NCI-H526 (cell line): Measurements from ENCODE around the gene HS6ST3.

Source experiments
- DNase-seq, 2 experiments: peaks; one replicate each; lab custom pipeline; 2025; lab: John Stamatoyannopoulos, UW

Gene HS6ST3

DNA sequence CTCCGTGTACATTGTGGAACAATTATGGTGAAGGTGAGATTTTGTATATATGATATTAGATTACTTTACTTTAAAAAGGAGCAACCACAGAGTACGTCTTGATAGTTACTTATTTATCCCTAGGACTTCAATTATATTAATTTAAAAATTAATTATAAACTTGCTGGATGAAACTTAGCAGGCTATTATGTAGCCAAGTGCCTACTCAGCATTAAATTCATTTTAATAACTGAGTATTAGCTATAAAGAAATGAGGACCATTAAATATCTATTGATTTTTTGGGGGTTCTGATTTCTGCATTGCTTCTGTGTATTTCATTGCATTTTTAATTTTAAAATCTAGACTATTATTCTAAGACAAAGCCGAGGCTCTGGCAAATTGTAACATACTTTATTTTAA is 109.4 kb downstream of the HS6ST3 start:
- DNase-seq, result no peak

DNA sequence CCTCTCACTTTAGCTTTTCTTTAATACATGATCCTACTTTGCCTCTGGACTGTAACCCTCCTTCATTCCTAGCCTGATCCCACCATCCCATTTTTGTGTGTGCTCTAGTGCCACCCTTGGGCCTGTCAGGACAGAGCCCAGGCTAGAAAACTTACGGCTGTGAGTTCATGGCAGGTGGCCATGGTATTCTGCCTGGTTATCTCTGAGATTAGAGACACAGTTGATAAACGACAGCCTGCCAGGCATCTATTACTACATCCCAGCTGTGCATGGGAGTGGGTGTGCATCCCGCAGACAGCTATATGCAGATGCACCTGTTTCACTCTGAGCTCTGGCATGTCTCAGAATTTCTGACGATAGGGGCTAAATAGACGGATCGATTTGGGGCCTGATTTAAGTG is 110.9 kb downstream of the HS6ST3 start:
- DNase-seq, result peak in 1 of 2 experiments; percentile 19

DNA sequence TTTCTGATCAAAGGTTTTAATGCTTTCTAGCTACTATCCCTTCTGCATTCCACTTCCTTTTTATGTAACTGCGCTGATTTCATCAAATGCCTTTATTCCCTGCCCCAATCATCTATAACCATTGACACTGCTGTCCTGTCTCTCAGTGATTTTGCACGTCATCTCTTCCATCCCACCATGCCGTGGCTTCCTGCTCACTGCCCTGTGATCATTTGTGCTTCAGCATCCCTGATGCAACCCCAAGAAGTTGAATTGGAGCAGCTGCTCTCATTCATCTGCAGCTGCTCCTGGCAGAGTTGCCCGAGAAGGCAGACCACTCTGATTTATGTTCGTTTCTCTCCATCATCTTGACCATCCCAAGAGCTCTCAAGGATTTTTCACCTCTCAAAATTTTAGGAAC is 112.4 kb downstream of the HS6ST3 start:
- DNase-seq, result no peak

DNA sequence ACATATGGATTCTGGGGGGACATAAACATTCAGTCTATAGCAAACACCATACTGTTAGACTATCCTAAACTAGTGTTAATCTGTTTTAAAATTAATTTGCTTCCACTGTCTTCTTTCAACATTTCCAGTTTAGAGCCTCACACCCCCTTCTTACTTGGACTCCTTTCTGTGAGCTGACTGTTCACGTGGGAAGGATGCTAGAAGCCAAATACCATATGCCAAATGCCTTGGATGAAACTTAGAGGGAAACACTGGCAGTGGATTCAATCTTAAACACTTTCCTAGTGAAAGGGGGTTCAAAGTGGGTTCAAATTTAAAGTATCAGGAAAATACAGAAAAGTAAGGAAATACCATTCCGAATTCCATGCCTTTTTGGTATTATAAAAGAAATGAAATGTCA is 113.6 kb downstream of the HS6ST3 start:
- no peak for DNase-seq

DNA sequence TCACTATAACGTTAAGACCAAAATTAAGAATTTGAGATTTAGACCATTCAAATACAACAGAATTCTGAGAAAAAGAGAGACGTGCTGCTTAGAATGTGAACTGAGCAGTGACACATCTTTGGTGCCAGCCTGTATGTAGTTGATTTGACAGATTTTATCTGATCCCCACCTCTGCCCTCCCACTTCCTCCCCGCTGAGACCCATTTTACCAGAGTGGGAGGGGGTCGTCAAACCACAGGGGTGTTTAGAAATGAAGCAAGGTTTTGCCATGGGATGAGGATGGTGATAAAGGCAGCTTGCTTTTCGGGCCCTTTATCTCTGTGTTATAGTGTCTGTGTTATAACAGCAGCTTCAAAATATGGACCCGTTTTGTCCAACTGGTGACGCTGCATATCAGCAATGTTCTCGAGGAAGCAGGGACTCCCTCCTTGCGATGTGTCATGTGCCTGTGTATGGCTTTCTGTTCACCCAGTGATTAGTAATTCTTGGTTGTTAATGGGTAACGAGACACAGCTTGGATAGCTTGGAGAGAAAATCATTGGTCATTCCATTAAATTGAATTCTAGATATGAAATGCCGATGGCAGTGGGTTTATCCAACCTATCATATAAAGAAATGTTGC is 125.0 kb downstream of the HS6ST3 start:
- DNase-seq, result no peak

DNA sequence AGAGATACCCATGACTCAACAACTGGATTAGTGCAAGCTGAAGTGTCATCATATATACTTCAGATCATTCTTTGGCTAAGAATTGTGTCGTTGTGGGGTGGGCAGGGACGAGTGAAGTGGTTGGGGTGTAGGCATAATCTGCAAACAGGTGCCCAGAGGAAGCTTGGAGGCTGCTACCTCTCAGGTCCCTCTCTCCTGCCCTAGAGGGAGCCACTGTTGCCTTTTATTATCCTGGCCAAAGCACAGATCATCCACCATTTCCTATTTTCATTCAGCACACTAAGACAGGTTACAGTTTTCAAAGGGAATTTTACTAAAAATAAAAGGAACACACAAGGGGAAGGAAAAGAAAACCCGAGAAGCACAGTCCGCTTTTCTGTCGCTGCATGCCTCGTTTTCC is 126.6 kb downstream of the HS6ST3 start:
- DNase-seq, result no peak

DNA sequence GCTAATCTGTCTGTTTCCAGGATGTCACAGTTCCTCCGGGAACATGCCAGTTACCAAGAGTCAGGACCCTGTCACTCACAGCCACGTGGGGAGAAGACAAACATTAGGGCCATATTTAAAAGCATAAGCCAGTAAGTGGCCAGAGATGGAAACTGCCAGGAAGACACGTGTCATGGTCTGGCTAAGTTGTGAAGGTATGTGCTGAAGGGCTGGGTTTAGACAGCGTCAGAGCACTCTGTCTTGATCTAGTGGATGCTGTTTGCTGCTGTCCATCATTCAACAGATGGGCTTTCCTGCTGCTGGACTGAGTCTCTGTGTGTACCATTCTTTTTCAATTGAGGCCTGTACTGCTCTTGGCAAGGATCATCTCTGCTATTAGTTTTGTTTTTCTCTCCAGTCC is 128.6 kb downstream of the HS6ST3 start:
- no peak for DNase-seq

DNA sequence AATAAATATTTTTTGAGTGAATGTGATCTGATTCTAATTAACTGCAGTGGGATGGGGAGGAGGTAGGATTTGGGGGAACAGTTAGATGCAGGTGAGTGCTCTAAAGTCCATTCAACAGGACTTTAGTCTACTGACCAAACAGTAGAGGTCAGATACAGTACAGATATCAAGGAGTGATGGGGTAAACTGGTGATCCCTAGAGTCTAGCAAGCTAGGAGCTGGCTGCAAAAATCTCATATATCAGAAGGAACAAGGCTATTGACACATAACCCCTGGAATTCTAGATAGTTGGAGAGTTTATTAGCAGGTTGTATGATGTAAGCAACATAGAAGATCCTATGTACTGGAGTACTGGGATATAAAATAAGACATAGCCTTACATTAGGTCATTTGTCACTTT is 131.6 kb downstream of the HS6ST3 start:
- DNase-seq, result no peak

DNA sequence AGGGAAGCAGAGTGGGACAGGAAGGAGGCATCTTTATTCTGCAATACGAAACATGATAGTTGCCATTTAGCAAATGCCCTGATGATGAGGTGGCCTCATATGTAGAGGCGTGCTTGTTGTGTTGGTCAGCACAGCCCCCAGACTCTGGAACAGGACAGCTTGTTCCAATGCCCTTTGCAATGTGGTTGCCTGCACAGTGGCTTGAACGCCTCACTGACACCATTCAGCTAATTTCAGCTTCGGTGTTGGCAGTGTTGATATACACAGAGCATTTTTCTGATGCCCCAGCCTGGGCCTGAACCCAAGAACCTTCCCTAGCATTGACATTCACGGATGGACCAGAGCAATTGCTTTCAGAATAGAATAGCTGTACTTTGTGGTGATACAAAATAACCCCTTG is 133.3 kb downstream of the HS6ST3 start:
- no peak for DNase-seq

DNA sequence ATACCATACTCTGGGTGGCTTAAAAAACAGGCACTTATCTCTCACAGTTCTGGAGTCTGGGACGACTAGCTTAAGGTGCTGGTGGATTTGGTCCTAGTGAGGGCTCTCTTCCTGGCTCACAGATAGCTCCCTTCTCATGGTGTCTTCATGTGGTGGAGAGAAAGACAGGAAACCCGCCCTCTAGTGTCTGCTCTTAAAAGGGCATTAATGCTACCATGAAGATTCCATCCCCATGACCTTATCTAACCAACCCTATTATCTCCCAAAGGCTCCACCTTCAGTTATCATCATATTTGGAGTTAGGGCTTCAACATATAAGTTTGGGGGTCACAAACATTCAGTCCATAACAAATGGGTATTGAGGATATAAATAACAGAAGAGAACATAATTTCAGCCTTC is 139.4 kb downstream of the HS6ST3 start:
- DNase-seq, result peak; percentile 27 to 69

DNA sequence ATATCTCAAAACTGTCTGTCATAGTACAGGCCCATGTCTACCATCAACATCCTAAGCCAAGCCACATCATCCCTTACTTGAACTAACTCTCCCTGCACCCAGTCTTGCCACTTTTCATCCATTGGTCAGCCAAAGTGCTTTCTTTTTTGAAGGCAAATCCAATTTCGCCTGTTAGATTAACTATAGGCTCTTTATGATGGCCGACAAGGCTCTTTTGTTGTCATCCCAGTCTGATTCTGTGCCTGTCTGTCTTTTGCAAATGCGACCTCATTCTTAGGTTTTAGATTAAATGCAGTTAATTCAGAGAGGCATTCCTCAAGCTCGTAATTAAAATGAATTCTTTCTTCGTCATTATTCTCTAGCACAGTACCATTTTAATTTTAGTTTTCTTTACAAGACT is 148.3 kb downstream of the HS6ST3 start:
- DNase-seq, result peak; percentile 76 to 81

DNA sequence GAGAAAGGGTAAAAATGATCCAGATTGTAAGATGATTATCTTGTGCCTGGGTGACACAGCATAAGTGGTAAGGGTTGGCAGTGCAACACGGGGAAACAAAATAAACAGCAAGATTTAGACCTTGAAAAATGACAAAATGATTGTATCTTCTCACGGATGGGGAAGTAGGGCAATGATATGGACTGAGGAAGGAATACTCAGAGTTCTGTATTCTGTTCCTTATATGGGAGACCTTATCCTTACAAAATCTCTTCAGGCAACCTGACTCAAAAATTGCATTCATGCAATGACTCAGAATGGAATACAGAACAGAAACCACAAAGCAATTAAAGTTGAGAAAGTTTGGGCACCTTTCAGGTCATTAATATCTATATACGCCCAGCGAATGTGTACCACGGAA is 149.0 kb downstream of the HS6ST3 start:
- no peak for DNase-seq

DNA sequence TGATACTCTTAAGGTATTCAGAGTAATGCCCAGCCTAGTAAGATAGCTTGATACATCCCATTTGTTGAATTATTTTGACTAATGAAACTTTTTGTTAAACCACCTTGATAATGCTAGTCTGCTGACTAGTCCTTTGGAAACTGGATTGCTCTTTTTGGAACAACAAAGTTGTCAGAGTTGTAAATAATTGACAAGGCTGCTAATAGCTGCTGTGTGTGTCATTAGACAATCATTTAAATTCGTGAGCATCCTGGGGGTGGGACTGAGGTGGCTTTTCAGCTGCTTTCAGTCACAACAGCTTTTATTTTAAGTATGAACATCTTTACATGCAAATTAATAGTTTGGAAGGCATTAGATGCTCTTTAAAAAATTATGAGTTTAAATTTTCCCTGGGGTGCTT is 153.5 kb downstream of the HS6ST3 start:
- no peak for DNase-seq

DNA sequence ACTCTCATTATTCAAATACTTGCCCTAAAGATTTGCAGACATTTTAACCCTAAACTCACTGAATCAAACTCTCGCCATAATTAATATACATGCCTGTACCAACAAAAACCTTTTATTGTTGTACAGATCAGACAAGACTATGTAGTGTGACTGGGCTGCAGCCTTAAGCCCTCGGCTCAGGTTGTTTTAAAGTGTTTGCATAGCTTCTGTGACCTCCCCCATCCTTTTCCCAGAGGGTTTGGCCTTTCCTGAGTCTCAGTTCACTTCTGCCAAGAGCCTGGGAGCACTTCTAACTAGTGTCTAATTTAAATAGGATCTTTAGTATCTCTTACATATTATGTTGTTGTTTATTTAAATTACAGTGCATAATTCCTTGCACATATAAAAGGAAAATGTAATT is 158.2 kb downstream of the HS6ST3 start:
- peak in 1 of 2 experiments; percentile 31 for DNase-seq

DNA sequence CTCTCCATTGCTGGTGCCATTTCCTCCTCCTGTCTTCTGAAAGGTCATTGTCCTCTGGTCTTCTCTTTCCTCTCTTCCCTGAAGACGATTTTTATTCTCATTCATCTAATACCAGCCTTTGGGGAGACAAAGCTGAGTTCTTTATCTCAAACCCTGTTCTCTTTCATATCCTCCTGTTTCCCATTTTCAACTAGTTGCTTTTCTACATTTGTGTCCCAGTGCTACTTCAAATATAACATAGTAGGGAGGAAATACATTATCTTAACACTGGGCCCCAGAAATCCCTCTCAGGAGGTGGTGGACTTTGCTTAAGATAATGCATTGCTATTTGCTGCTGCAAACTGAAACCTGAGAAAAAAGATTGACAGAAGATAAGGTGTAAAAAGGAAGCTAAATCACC is 159.1 kb downstream of the HS6ST3 start:
- no peak for DNase-seq

DNA sequence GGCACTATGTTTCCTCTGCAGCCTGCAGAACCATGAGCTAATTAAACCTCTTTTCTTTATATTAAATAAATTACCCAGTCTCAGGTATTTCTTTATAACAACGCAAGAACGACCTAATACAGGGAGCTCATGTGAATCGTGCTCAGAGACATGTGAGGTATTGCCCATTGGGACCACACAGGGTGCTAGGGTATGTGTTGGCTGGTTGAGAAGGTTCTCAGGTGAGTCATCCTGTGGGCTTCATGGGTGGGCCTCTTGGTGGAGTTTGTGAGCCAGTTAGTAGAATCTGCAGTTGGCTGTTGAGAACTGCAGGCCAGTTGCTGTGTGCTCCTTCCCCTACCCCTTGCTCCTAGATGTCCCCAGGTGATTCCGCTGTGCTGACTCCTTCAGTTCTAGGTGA is 163.0 kb downstream of the HS6ST3 start:
- DNase-seq, result no peak

DNA sequence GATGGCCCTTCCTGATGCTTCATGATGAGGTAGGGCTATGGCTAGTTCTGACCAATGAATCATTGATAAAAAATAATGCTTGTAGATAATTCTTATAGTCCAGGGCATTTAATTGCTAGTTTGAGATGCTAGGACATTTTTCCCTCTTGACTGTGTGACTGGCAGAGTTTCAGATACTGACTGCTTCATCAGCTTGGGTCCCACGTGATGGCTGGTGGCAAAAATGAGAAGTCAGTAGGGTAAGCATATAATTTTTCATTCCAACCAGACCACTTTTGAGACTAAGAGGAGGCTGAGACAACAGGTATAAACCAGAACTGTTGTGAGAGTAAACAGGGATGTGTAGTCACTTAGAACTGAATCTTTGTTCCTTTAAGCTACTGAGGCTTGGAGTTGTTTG is 183.3 kb downstream of the HS6ST3 start:
- no peak for DNase-seq

DNA sequence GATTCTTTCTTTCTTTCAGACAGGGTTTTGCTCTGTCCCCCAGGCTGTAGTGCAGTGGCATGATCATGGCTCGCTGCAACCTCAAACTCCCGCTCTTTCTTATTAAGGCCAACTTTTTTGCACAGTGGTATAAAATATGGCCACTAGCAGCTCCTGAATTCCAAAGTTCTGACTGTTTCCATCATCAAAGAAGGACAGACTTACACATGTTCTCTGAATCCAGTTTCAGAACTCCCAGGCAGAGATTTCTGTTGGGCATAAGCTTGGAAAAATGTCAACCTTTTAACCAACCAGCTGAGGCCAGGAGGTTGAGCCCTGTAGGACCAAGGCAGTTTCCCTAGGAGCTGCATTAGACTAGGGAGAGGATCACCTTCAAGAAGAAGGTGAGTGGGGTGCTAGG is 184.1 kb downstream of the HS6ST3 start:
- no peak for DNase-seq

DNA sequence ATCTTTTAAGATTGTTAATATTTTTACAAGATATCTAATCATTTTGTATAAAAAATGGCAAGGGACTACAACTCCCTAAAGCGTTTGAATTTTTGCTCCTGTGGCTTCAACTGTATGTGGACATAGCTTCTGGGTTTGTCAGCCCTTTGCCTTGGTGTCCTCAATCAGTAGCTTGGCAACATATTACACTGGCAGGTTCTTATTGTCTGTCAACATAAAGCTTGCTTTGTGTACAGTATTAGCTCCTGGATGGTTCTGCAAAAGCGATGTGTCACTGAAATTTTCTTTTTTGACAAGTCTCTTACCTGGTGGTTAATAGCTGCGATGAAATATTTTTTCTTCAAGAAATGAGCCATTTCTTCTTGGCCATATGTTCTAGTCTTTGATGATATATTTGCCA is 190.0 kb downstream of the HS6ST3 start:
- DNase-seq, result peak; percentile 37 to 54

DNA sequence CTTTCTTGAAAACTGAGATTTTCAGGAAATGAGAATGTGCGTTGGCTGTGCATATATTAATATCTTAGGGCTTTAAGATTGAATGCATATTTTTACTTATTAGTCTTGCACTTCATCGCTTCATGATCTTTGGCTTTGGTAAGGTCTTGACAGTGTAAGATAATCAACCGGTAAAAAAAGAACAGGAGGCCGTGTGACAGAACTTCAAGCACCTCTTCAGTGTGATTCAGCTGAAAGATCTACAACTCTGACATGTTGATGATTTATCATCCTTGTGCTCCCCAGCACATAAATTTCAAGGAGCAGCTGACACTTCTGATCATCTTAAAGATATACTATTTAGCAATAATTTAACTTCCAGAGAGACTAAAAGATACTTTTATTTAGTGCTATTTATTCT is 195.1 kb downstream of the HS6ST3 start:
- DNase-seq, result no peak

DNA sequence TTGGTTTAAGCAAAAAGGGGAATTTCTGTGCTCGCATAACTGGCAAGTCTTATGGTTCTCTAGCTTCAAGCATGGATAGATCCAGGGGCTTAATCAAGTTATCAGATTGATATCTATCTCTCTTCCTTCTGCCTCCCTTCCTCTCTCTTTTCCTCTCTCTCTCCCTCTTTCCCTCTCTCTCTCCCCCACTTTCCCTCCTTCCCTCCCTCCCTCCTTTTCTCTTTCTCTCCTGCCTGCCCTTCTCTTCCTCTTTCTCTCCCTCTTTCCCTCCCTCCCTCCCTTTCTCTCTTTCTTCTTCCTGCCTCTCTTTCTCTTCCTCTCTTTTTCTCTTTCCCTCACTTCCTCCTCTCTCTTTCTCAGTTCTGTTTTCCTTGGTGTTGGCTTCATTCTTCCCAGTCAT is 195.8 kb downstream of the HS6ST3 start:
- no peak for DNase-seq

DNA sequence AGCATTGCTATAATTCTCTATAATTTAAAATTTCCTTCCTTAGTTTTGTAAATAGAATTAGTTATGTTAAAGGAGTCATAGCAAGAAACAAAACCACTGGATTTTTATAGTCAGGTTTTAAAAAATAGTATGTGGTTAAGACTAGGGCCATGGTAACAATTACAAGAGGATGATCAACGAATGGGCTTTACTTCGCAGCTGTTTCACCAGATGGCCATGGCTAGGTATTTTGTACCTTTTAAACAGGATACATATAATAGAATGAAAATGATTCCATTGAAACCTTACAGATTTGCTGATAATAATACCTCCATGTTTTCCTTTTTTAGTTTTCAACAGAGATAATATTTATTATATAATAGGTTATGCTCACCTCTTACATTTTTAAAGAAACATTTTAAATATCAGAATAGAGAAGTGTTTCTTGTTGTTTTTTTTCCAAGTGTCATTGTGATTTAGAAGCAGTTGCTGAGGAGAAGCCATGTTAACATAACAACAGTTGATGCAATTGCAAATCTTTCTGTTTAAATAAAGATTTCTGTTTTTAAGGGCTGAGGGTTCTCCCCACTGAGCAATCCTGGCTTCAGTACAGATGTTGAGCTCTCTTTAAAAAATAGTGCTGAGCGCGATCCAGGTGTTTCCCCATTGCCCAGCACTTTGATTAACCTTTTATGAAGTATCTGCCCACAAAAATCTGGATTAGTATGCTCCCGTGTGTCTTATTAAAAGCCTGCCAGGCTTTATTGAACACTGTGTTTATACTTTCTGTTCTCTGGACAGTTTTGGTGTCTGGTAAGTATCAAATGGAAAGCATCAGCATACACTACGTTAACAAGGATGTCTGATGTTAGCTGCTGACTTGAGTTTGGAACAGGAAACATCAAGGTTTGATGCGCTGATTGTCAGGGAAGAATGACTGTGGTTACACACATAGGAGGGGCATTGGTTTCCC is 205.3 kb downstream of the HS6ST3 start:
- no peak for DNase-seq

DNA sequence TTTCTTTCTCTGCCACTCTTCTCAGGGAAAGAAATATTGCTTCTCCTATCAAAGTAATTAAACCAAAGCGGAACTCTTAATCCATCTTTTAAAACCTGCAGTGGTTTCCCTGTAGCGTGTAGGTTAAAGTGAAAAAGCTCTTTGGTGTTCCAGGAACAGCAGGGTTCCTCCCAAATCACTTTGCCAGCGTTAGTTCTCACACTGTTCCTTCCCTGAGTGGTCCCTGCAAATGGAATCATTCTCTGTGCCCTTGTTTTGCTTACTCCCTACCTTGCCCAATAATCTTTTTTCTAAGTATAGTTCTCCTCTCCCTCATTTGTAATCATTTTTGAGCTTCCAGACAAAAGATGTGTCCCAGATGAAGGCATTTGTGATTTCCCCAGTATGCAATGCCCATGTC is 207.5 kb downstream of the HS6ST3 start:
- DNase-seq, result no peak

DNA sequence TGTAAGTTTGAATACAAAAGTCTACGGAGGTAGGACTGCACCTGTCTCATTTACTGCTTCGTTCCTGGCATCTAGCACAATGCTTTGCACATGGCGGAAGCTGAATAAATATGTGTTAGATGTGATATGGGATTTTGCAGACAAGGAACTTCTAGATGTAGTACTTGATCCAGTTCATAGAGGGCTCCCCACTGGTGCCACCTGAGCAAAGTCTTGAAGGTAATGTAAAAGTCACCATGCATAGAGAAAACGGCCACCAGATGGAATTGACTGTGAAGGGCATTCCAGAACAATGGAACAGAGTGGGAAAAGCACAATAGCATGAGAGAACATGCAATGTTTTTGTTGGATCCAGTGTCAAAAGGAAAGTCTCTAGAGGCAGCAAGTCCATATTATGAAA is 209.3 kb downstream of the HS6ST3 start:
- peak in 1 of 2 experiments; percentile 26 for DNase-seq
